PC-9 (cell line): ENCODE measurements around the gene RPS19BP1. TPM values are rescaled to one million over a fixed set of nuclear protein-coding genes. Genes with fewer than 3 reads are reported as not detected.

Experiments
- BruUV-seq: library from RNA; stranded (reverse); fragments of 400-500 nt; replicated peaks from 2 replicates; lab custom pipeline; 2021; lab: Mats Ljungman, UMichigan
- CTCF ChIA-PET: fragments of 300-600 bp; sonication (Branson Sonifier 250); formaldehyde crosslinking; loops from one replicate; lab custom pipeline; 2022; ENCODE audit warnings: antibody characterized with exemption; lab: Charles Lee
- POLR2A ChIA-PET: fragments of 300-600 bp; sonication (Branson Sonifier 250); formaldehyde crosslinking; loops from one replicate; lab custom pipeline; 2022; ENCODE audit warnings: antibody characterized with exemption; ENCODE audit not compliant: unreplicated experiment; lab: Charles Lee
- DNase-seq, 2 experiments: peaks; one replicate each; pipeline versions ENCODE4 v3.0.0 to v3.0.0-alpha.2; 2015 to 2022; ENCODE audit warnings: mixed read lengths in 1 of 2
- H2AFZ ChIP-seq: fragments of 200-600 bp; sonication (generic); 2 replicates; pipeline ENCODE4 v1.8.1; 2017; ENCODE audit warnings: antibody characterized with exemption
- H3F3A ChIP-seq: fragments of 200-600 bp; sonication (generic); 2 replicates; pipeline ENCODE4 v1.8.1; 2017; ENCODE audit warnings: antibody characterized with exemption, mild to moderate bottlenecking, low read depth; ENCODE audit not compliant: insufficient read depth
- H3K27ac ChIP-seq: fragments of 200-600 bp; sonication (generic); 2 replicates; pipeline ENCODE4 v1.6.1; 2016; ENCODE audit warnings: mixed run types
- H3K27me3 ChIP-seq: fragments of 200-600 bp; sonication (generic); 2 replicates; pipeline ENCODE4 v1.6.1; 2016; ENCODE audit warnings: low read depth, mixed run types; ENCODE audit not compliant: insufficient read depth
- H3K36me3 ChIP-seq: fragments of 200-600 bp; sonication (generic); 2 replicates; pipeline ENCODE4 v1.6.1; 2016; ENCODE audit warnings: low read depth, mixed run types
- H3K4me1 ChIP-seq: fragments of 200-600 bp; sonication (generic); replicated peaks from 2 replicates; pipeline ENCODE4 v1.6.1; 2016; ENCODE audit warnings: mixed run types; ENCODE audit not compliant: insufficient read depth
- H3K4me2 ChIP-seq: fragments of 200-600 bp; sonication (generic); 2 replicates; pipeline ENCODE4 v1.6.1; 2017; ENCODE audit warnings: mixed run types
- H3K4me3 ChIP-seq: fragments of 200-600 bp; sonication (generic); 2 replicates; pipeline ENCODE4 v1.6.1; 2016; ENCODE audit warnings: mixed run types
- H3K79me2 ChIP-seq: fragments of 200-600 bp; sonication (generic); 2 replicates; pipeline ENCODE4 v1.6.1; 2017; ENCODE audit warnings: low read depth, mixed run types
- H3K9me2 ChIP-seq: fragments of 200-600 bp; sonication (generic); 2 replicates; pipeline ENCODE4 v1.8.1; 2017; ENCODE audit warnings: mild to moderate bottlenecking; ENCODE audit not compliant: insufficient read depth
- H3K9me3 ChIP-seq: fragments of 200-600 bp; sonication (generic); 2 replicates; pipeline ENCODE4 v1.8.1; 2016; ENCODE audit warnings: low read depth; ENCODE audit not compliant: insufficient read depth
- H4K20me1 ChIP-seq: fragments of 200-600 bp; sonication (generic); 2 replicates; pipeline ENCODE4 v1.8.1; 2017; ENCODE audit not compliant: insufficient read depth
- CTCF ChIP-seq: fragments of 200-600 bp; sonication (generic); conservative IDR thresholded peaks from 2 replicates; pipeline ENCODE4 v1.6.1; 2017; ENCODE audit warnings: mixed run types, antibody characterized with exemption, mild to moderate bottlenecking, moderate library complexity
- EZH2 ChIP-seq: fragments of 200-600 bp; sonication (generic); IDR thresholded peaks from 2 replicates; pipeline ENCODE4 v1.8.0; 2017; ENCODE audit warnings: antibody characterized with exemption, low read depth
- intact Hi-C: fragments of 100-400 bp; cut with micrococcal nuclease; formaldehyde crosslinking; loops from one replicate; pipeline ENCODE4 v1.10.0; 2022; ENCODE audit not compliant: unreplicated experiment
- total RNA-seq: library from RNA; stranded (reverse); gene quantifications from 2 replicates; pipeline ENCODE4 v1.2.3, GENCODE V29; 2021

Gene RPS19BP1
- total RNA-seq, 1 experiment from 2014 or later = 60.7 TPM

GRCh38 chr22:39520226-39521105 lies 12.1 kb downstream of the RPS19BP1 start, which contains the start of gene ATF4:
TSS of gene ATF4 (plus strand) at chr22:39520562. CDS start at chr22:39521446, 884 bp downstream.
- peak within 1 kb of the TSS; percentile 93 for H3K27ac ChIP-seq
- peaks cover 31% of the 10 kb centered on the region for H3K4me1 ChIP-seq
- TF ChIP-seq EZH2 (no peak), CTCF (no peak)
- H3K4me3 ChIP-seq = peak within 1 kb of the TSS; percentile 97
- no peaks in the 10 kb centered on the region for H3K9me2 ChIP-seq
- H4K20me1 ChIP-seq = peaks cover 46% of the 10 kb centered on the region
- H3K27me3 ChIP-seq = no peaks in the 10 kb centered on the region
- peak in 1 of 2 experiments; percentile 65 for DNase-seq
- intact Hi-C loops = loop anchor here (1.0 to 10.0 kb wide), 6 partner anchors 18 to 768 kb away; partner anchors contain the start of genes CBX7, MIEF1, PDGFB and TAB1
- H3K36me3 ChIP-seq = peaks cover 48% of the 10 kb centered on the region
- H3F3A ChIP-seq = peaks cover 86% of the 10 kb centered on the region
- POLR2A ChIA-PET = interaction anchor here (0.5 to 1.0 kb wide), 15 partner anchors 13 to 1622 kb away, joined by 3 to 13 read pairs (median 4); partner anchors contain the start of genes MIEF1 and RPL3
- peak within 1 kb of the TSS; percentile 88 for H3K4me2 ChIP-seq
- no TSS peak for BruUV-seq
- CTCF ChIA-PET = interaction anchor here (0.5 to 1.0 kb wide), 6 partner anchors 9 to 717 kb away, joined by 3 to 8 read pairs (median 6); no protein-coding TSS in a partner anchor
- peaks cover 53% of the 10 kb centered on the region for H3K79me2 ChIP-seq
- H2AFZ ChIP-seq = peak within 1 kb of the TSS; percentile 94
- H3K9me3 ChIP-seq = no peaks in the 10 kb centered on the region

GRCh38 chr22:39519681-39520225 lies 12.8 kb downstream of the RPS19BP1 start:
- Histone ChIP-seq H3K4me1 (peaks cover 31% of the 10 kb centered on the region), H3K9me2 (no peaks in the 10 kb centered on the region), H3K27me3 (no peaks in the 10 kb centered on the region), H3K4me3 (peak overlapping the region; percentile 97), H3K36me3 (peaks cover 50% of the 10 kb centered on the region), H3K79me2 (peaks cover 57% of the 10 kb centered on the region), H3F3A (peaks cover 79% of the 10 kb centered on the region), H3K4me2 (peak overlapping the region; percentile 88), H4K20me1 (peaks cover 46% of the 10 kb centered on the region), H3K27ac (peak overlapping the region; percentile 93), H3K9me3 (no peaks in the 10 kb centered on the region), H2AFZ (peak overlapping the region; percentile 94)
- DNase-seq = peak; percentile 98
- POLR2A ChIA-PET = interaction anchor here (0.5 to 1.0 kb wide), 18 partner anchors 12 to 1622 kb away, joined by 3 to 13 read pairs (median 4); partner anchors contain the start of genes MIEF1 and RPL3
- CTCF ChIA-PET = interaction anchor here (0.5 to 1.0 kb wide), 6 partner anchors 9 to 716 kb away, joined by 3 to 8 read pairs (median 6); no protein-coding TSS in a partner anchor
- intact Hi-C loops = loop anchor here (1.0 to 10.0 kb wide), 6 partner anchors 17 to 767 kb away; partner anchors contain the start of genes CBX7, MIEF1, PDGFB and TAB1
- peak; percentile 59; the same call in 1 of the 2 replicates for TF ChIP-seq CTCF
- no peak for TF ChIP-seq EZH2
- BruUV-seq = TSS peak; percentile 83
